Activated CD4-positive, alpha-beta T cell treated with anti-CD3 and anti-CD28 coated beads for 1 hour (primary cell): Measurements from ENCODE around the gene PXN.

Experiments
- DNase-seq: peaks from one replicate; pipeline ENCODE4 v3.0.0-alpha.2; 2020

PXN gene

GRCh38 chr12:120265473-120266179, at the start of gene PXN:
Gene PXN, minus strand, starts transcription at chr12:120265730. Its CDS starts 101 bp downstream, at chr12:120265629.
- peak; percentile 88 for DNase-seq

GRCh38 chr12:120314220-120314619, 48.7 kb upstream of the PXN start:
- no peak for DNase-seq

GRCh38 chr12:120301962-120302815, 36.7 kb upstream of the PXN start, which contains the start of gene SIRT4:
Gene SIRT4, plus strand, starts transcription at chr12:120302321. Its CDS starts 1,241 bp downstream, at chr12:120303562.
- DNase-seq, result peak; percentile 76

GRCh38 chr12:120292661-120293531, 27.4 kb upstream of the PXN start, which contains the start of gene RNU4-1:
Gene RNU4-1, minus strand, starts transcription at chr12:120293237.
- DNase-seq, result peak; percentile 66

- no peak for DNase-seq
Observed at GRCh38 chr12:120292411-120292660, 26.8 kb upstream of the PXN start.

GRCh38 chr12:120290609-120291305, 25.2 kb upstream of the PXN start:
- peak; percentile 9 for DNase-seq

GRCh38 chr12:120287491-120287890, 22.0 kb upstream of the PXN start:
- no peak for DNase-seq

GRCh38 chr12:120286768-120287490, 21.4 kb upstream of the PXN start:
- no peak for DNase-seq

GRCh38 chr12:120284381-120284780, 18.9 kb upstream of the PXN start:
- DNase-seq, result no peak

- DNase-seq, result no peak
Observed at GRCh38 chr12:120283318-120283717, 17.8 kb upstream of the PXN start.

GRCh38 chr12:120278137-120279069, 12.9 kb upstream of the PXN start:
- no peak for DNase-seq

GRCh38 chr12:120276734-120277133, 11.2 kb upstream of the PXN start:
- no peak for DNase-seq

- DNase-seq, result no peak
Observed at GRCh38 chr12:120267736-120268135, 2.2 kb upstream of the PXN start.

- no peak for DNase-seq
Observed at GRCh38 chr12:120266180-120266870, 795 bp upstream of the PXN start.

- DNase-seq, result no peak
Observed at GRCh38 chr12:120264904-120265472, 542 bp downstream of the PXN start.

GRCh38 chr12:120264086-120264903, 1.2 kb downstream of the PXN start:
- no peak for DNase-seq

- DNase-seq, result no peak
Observed at GRCh38 chr12:120263748-120264085, 1.8 kb downstream of the PXN start.

- no peak for DNase-seq
Observed at GRCh38 chr12:120262852-120263747, 2.4 kb downstream of the PXN start.
